Transverse colon (tissue), 4 donors: ENCODE results near the gene RBM48. TPM values are rescaled to one million over a fixed set of nuclear protein-coding genes. Genes with fewer than 3 reads are reported as not detected.
"Not testable (repeated sequence)": the region's sequence is repeated elsewhere in the genome, so short reads cannot be mapped to it uniquely, and the experiment has no call there.

ENCODE experiments used
- DNase-seq: peaks from one replicate; pipeline ENCODE4 v3.0.0-alpha.2; 2019
- H3K27ac ChIP-seq, 4 donors: fragments of 200-600 bp; sonication (generic); 2 replicates each; pipeline ENCODE4 v1.5.1; 2016 to 2018; ENCODE audit warnings: inconsistent platforms in 4 of 4
- H3K27me3 ChIP-seq: fragments of 200-600 bp; sonication (generic); 2 replicates; pipeline ENCODE4 v1.5.1; 2017; ENCODE audit warnings: inconsistent platforms
- H3K36me3 ChIP-seq, 4 donors: fragments of 200-600 bp; sonication (generic); 2 replicates each; pipeline ENCODE4 v1.5.1; 2017 to 2019; ENCODE audit warnings: inconsistent platforms in 4 of 4
- H3K4me1 ChIP-seq, 4 donors: fragments of 200-600 bp; sonication (generic); 2 replicates each; pipeline ENCODE4 v1.5.1; 2017 to 2020; ENCODE audit warnings: inconsistent platforms in 4 of 4
- H3K4me3 ChIP-seq, 4 donors: fragments of 200-600 bp; sonication (generic); 1 replicate in 1 of 4; 2 replicates in 3 of 4; pipeline versions ENCODE4 v1.5.1 to v1.6.1; 2017 to 2019; ENCODE audit warnings: inconsistent platforms in 4 of 4
- H3K9me3 ChIP-seq, 2 donors: fragments of 200-600 bp; sonication (generic); 2 replicates each; pipeline ENCODE4 v1.5.1; 2017 to 2019; ENCODE audit warnings: inconsistent platforms in 2 of 2
- CTCF ChIP-seq, 5 experiments: fragments of 200-600 bp in 3 of 5; fragments of 450-650 bp in 2 of 5; sonication (generic) in 3 of 5; IDR thresholded peaks; 1 replicate in 2 of 5; 2 replicates in 3 of 5; pipeline ENCODE4 v1.5.1; 2016 to 2017; ENCODE audit warnings: antibody characterized with exemption in 5 of 5, inconsistent platforms in 3 of 5, mild to moderate bottlenecking in 2 of 5, moderate library complexity in 1 of 5
- EP300 ChIP-seq: sonication (generic); formaldehyde crosslinking; IDR thresholded peaks from one replicate; pipeline ENCODE4 v1.6.1; 2017; ENCODE audit warnings: antibody characterized with exemption, low read depth
- POLR2A ChIP-seq: fragments of 450-650 bp; IDR thresholded peaks from one replicate; pipeline ENCODE4 v1.6.1; 2016; ENCODE audit warnings: antibody characterized with exemption, mild to moderate bottlenecking, moderate library complexity
- POLR2AphosphoS5 ChIP-seq, 3 donors: sonication (generic); formaldehyde crosslinking; IDR thresholded peaks; one replicate each; pipeline ENCODE4 v1.6.1; 2016; ENCODE audit warnings: antibody characterized with exemption in 3 of 3
- WGBS, 2 donors: methylation state at CpG; one replicate each; pipeline ENCODE4 v1.1.5; 2018; ENCODE audit warnings: low coverage in 1 of 2; 5-methylcytosine and 5-hydroxymethylcytosine counted together
- in situ Hi-C, 4 donors: fragments of 200-750 bp; cut with MboI; loops; one replicate each; pipeline versions ENCODE4 v1.15.0 to v1.15.1; 2017; ENCODE audit warnings: low sequenced_read_pairs in 3 of 4, low pct_ligation_motif_present in 1 of 4, low pct_unique_long_range_greater_than_20kb in 1 of 4
- intact Hi-C: fragments of 100-400 bp; cut with DNase I; formaldehyde crosslinking; loops from one replicate; pipeline ENCODE4 v1.15.1; 2023; ENCODE audit warnings: low total_unique reads
- total RNA-seq, 4 donors: library from RNA; depleted of rRNA; stranded (reverse); fragments of >200 nt; gene quantifications; one replicate each; pipeline ENCODE4 v1.1.0, GENCODE V29; 2016

RBM48 gene
- total RNA-seq, 4 donors from 2014 or later, result 11.5 to 19.8 (median 16.0) TPM

GRCh38 chr7:92523110-92523509, 5.5 kb upstream of the RBM48 start:
- in situ Hi-C loops, result no loop called here
- no peaks in the 10 kb centered on the region for H3K9me3 ChIP-seq
- H3K4me1 ChIP-seq, result peaks cover 6 to 16% (median 8%) of the 10 kb centered on the region in 4 donors
- WGBS, 2 donors, result 82 to 90% methylated on average over 2 of the region's 2 CpGs
- TF ChIP-seq EP300, result no peak
- no peak for TF ChIP-seq POLR2AphosphoS5 (IDR thresholded peaks at IDR 0.05)
- TF ChIP-seq CTCF (IDR thresholded peaks at IDR 0.05), result no peak
- no peak for TF ChIP-seq POLR2A
- no peak overlapping the region for H3K4me3 ChIP-seq
- intact Hi-C loops, result loop anchor here (10.0 kb wide), 1 partner anchor 532 kb away; no protein-coding TSS in a partner anchor
- no peak overlapping the region for H3K27ac ChIP-seq
- DNase-seq, result no peak
- H3K27me3 ChIP-seq, result no peaks in the 10 kb centered on the region
- H3K36me3 ChIP-seq, result peaks cover 0 to 2% (median under 1%) of the 10 kb centered on the region in 4 donors

DNA sequence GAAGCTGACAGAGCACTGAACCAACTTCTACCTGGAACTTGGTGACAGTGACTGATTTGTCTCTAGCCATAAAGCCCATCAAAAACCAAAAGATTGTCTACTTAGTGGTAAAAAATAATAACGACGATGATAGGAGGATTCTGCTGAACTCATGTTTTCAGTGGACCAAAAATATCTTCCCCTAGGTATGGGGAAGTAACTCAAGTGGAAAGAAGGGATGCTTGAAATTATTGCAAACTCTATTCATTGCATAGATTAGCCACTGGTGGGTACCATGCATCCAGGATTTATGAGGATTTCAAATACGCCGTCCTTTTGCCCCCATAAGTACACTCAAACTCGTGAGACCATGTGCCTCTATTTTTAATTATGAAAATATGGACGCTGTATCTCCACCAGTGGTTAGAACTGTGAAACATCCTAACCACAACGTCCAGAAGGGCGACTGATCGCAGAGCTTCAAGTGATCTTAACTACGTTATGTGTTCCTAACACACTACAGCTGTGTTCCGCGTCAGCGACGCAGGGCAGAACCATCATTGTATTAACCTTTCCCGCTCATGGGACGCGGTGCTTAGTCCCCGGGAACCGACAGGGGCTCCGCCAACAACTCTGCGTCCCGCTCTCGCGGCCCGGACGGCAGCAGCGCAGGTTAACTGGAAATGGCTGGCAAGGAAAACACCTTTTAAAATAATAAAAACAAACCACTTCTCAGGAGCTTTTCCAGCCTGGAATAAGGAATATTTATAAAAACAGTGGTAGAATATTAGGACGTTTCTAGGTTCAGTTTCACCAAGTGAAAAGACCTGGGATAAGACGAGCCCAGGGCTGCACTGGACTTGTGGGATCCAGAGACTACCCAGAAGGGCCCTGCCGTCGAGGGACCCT, 1.1 kb upstream of the RBM48 start:
- TF ChIP-seq POLR2AphosphoS5 (IDR thresholded peaks at IDR 0.05) (no peak), POLR2A (peak; percentile 3), CTCF (IDR thresholded peaks at IDR 0.05) (peak in 3 of 5 experiments; percentile 2 to 41 (median 37)), EP300 (no peak)
- no peaks in the 10 kb centered on the region for H3K27me3 ChIP-seq
- intact Hi-C loops (loop anchor here (10.0 kb wide), 1 partner anchor 527 kb away; no protein-coding TSS in a partner anchor), in situ Hi-C loops (no loop called here)
- peak overlapping the region; percentile 86 to 94 (median 90) for H3K27ac ChIP-seq
- DNase-seq, result peak; percentile 56
- H3K9me3 ChIP-seq, result no peaks in the 10 kb centered on the region
- 0 to 1% methylated on average over 2 to 31 of the region's 31 CpGs for WGBS, 2 donors
- peaks cover 6 to 24% (median 14%) of the 10 kb centered on the region in 4 donors for H3K4me1 ChIP-seq
- peak overlapping the region; percentile 59 to 96 (median 82) for H3K4me3 ChIP-seq
- peaks cover 0 to 24% (median 6%) of the 10 kb centered on the region in 4 donors for H3K36me3 ChIP-seq

GRCh38 chr7:92528958-92529264, 316 bp downstream of the RBM48 start:
- peaks cover 6 to 24% (median 14%) of the 10 kb centered on the region in 4 donors for H3K4me1 ChIP-seq
- intact Hi-C loops (loop anchor here (10.0 kb wide), 1 partner anchor 526 kb away; no protein-coding TSS in a partner anchor), in situ Hi-C loops (no loop called here)
- H3K27ac ChIP-seq, result peak overlapping the region; percentile 86 to 94 (median 90)
- H3K9me3 ChIP-seq, result no peaks in the 10 kb centered on the region
- H3K36me3 ChIP-seq, result peaks cover 0 to 37% (median 13%) of the 10 kb centered on the region in 4 donors
- DNase-seq, result no peak
- H3K4me3 ChIP-seq, result peak overlapping the region; percentile 59 to 96 (median 79)
- TF ChIP-seq EP300 (no peak), POLR2AphosphoS5 (IDR thresholded peaks at IDR 0.05) (no peak), POLR2A (no peak), CTCF (IDR thresholded peaks at IDR 0.05) (no peak)
- H3K27me3 ChIP-seq, result no peaks in the 10 kb centered on the region
- WGBS, 2 donors, result 1 to 3% methylated on average over 4 to 13 of the region's 13 CpGs

DNA sequence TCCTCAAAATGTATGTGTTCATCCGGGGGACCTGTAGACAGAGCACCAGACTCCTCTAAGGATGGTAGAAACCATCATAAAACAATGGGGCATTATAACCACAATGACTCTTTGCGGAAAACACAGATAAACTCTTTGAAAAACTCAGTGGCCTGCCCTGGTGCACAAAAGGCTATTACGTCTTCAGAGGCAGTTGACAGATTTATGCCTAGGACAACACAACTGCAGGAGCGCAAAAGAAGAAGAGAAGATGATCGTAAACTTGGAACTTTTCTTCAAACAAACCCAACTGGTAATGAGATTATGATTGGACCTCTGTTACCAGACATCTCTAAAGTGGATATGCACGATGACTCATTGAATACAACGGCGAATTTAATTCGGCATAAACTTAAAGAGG, 6.0 kb downstream of the RBM48 start:
- Histone ChIP-seq H3K4me3 (no peak overlapping the region), H3K27me3 (no peaks in the 10 kb centered on the region), H3K4me1 (peaks cover 0 to 8% (median 1%) of the 10 kb centered on the region in 4 donors), H3K27ac (no peak overlapping the region), H3K36me3 (peaks cover 0 to 90% (median 34%) of the 10 kb centered on the region in 4 donors), H3K9me3 (no peaks in the 10 kb centered on the region)
- intact Hi-C loops, result no loop called here
- TF ChIP-seq POLR2AphosphoS5 (IDR thresholded peaks at IDR 0.05), result no peak
- no peak for TF ChIP-seq CTCF (IDR thresholded peaks at IDR 0.05)
- TF ChIP-seq EP300, result no peak
- TF ChIP-seq POLR2A, result no peak
- DNase-seq, result no peak
- in situ Hi-C loops, result no loop called here
- WGBS, 2 donors, result 88 to 90% methylated on average over 9 of the region's 9 CpGs

DNA sequence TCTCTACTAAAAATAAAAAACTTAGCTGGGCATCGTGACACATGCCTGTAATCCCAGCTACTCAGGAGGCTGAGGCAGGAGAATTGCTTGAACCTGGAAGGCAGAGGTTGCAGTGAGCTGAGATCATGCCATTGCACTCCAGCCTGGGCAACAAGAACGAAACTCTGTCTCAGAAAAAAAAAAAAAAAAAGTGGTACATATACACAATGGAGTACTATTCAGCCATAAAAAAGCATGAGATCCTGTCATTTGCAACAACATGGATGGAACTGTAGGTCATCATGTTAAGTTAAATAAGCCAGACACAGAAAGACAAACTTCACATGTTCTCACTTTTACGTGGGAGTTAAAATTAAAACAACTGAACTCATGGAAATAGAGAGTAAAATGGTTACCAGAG, 14.9 kb downstream of the RBM48 start:
- DNase-seq, H3K4me3 ChIP-seq, H3K9me3 ChIP-seq, intact Hi-C loops, H3K4me1 ChIP-seq, H3K36me3 ChIP-seq, H3K27me3 ChIP-seq, H3K27ac ChIP-seq, in situ Hi-C loops: not testable (repeated sequence)
- 80 to 97% methylated on average over 1 to 3 of the region's 3 CpGs for WGBS, 2 donors

- WGBS, 2 donors, result 98% methylated on average over 13 of the region's 30 CpGs; no CpG with 5 or more reads in 1 of the 2 donors
- intact Hi-C loops, H3K9me3 ChIP-seq, H3K27ac ChIP-seq, in situ Hi-C loops, H3K36me3 ChIP-seq, DNase-seq, H3K4me1 ChIP-seq, H3K4me3 ChIP-seq, H3K27me3 ChIP-seq: not testable (repeated sequence)
Measured at GRCh38 chr7:92545116-92545515, 16.5 kb downstream of the RBM48 start.
